Effector memory CD8-positive, alpha-beta T cell (primary cell): ENCODE measurements around the gene CHD5.

ENCODE experiments used
- ATAC-seq: fragments of 150-1000 bp; cut with Tn5 transposase; replicated peaks from 2 replicates; pipeline ENCODE4 v1.10.0; 2021; ENCODE audit warnings: mild to moderate bottlenecking, moderate library complexity
- DNase-seq, 3 experiments: peaks; one replicate each; pipeline ENCODE4 v3.0.0; 2021
- H3K27ac Mint-ChIP-seq, 2 donors: one replicate each; pipeline ENCODE4 v1.8.0; 2022; ENCODE audit warnings: mild to moderate bottlenecking in 2 of 2, mixed read lengths in 2 of 2, moderate library complexity in 2 of 2
- H3K27me3 Mint-ChIP-seq, 2 donors: one replicate each; pipeline ENCODE4 v1.8.0; 2022; ENCODE audit warnings: mixed read lengths in 2 of 2
- H3K36me3 Mint-ChIP-seq: one replicate; pipeline ENCODE4 v1.8.0; 2022; ENCODE audit warnings: mild to moderate bottlenecking, moderate library complexity, mixed read lengths; ENCODE audit not compliant: insufficient read depth
- H3K4me1 Mint-ChIP-seq, 2 donors: one replicate each; pipeline ENCODE4 v1.8.0; 2022; ENCODE audit warnings: low read depth in 2 of 2, mixed read lengths in 2 of 2
- H3K4me3 Mint-ChIP-seq, 2 donors: one replicate each; pipeline ENCODE4 v1.8.0; 2022; ENCODE audit warnings: mild to moderate bottlenecking in 2 of 2, mixed read lengths in 2 of 2, moderate library complexity in 2 of 2
- H3K9me3 Mint-ChIP-seq, 2 donors: one replicate each; pipeline ENCODE4 v1.8.0; 2022; ENCODE audit warnings: mixed read lengths in 2 of 2

The CHD5 gene

GRCh38 chr1:6095511-6096242 lies 84.4 kb downstream of the CHD5 start:
- ATAC-seq (no peak), DNase-seq (no peak)
- Mint-ChIP-seq H3K36me3 (peaks cover 34% of the 10 kb centered on the region), H3K27ac (no peak overlapping the region), H3K9me3 (no peaks in the 10 kb centered on the region), H3K27me3 (no peaks in the 10 kb centered on the region), H3K4me1 (peaks cover 0 to 8% of the 10 kb centered on the region in 2 donors), H3K4me3 (no peak overlapping the region)

- Mint-ChIP-seq H3K4me1 (peaks cover 0 to 8% of the 10 kb centered on the region in 2 donors), H3K4me3 (no peak overlapping the region), H3K27ac (no peak overlapping the region), H3K9me3 (no peaks in the 10 kb centered on the region), H3K27me3 (no peaks in the 10 kb centered on the region), H3K36me3 (peaks cover 40% of the 10 kb centered on the region)
- no peak for DNase-seq
- ATAC-seq = no peak
These were observed 85.2 kb downstream of the CHD5 start for GRCh38 chr1:6094801-6095505.

- Mint-ChIP-seq H3K4me3 (no peak overlapping the region), H3K27me3 (no peaks in the 10 kb centered on the region), H3K4me1 (peaks cover 0 to 8% of the 10 kb centered on the region in 2 donors), H3K36me3 (peaks cover 43% of the 10 kb centered on the region), H3K9me3 (no peaks in the 10 kb centered on the region), H3K27ac (peak overlapping the region in 1 of 2 donors; percentile 69)
- DNase-seq (no peak), ATAC-seq (no peak)
These were observed 85.9 kb downstream of the CHD5 start for GRCh38 chr1:6094246-6094645.

GRCh38 chr1:6093611-6094010 lies 86.5 kb downstream of the CHD5 start:
- Mint-ChIP-seq H3K27ac (peak overlapping the region in 1 of 2 donors; percentile 69), H3K4me1 (peaks cover 0 to 8% of the 10 kb centered on the region in 2 donors), H3K36me3 (peaks cover 48% of the 10 kb centered on the region), H3K27me3 (no peaks in the 10 kb centered on the region), H3K4me3 (no peak overlapping the region), H3K9me3 (no peaks in the 10 kb centered on the region)
- ATAC-seq (no peak), DNase-seq (no peak)

GRCh38 chr1:6093071-6093470 lies 87.0 kb downstream of the CHD5 start:
- Mint-ChIP-seq H3K4me1 (peaks cover 0 to 8% of the 10 kb centered on the region in 2 donors), H3K27ac (no peak overlapping the region), H3K9me3 (no peaks in the 10 kb centered on the region), H3K27me3 (no peaks in the 10 kb centered on the region), H3K36me3 (peaks cover 47% of the 10 kb centered on the region), H3K4me3 (no peak overlapping the region)
- no peak for ATAC-seq
- DNase-seq = no peak

- no peaks in the 10 kb centered on the region for H3K27me3 Mint-ChIP-seq
- no peak overlapping the region for H3K4me3 Mint-ChIP-seq
- no peak for DNase-seq
- peak overlapping the region in 1 of 2 donors; percentile 32 for H3K27ac Mint-ChIP-seq
- no peaks in the 10 kb centered on the region for H3K9me3 Mint-ChIP-seq
- ATAC-seq = no peak
- peaks cover 0 to 4% of the 10 kb centered on the region in 2 donors for H3K4me1 Mint-ChIP-seq
- peaks cover 49% of the 10 kb centered on the region for H3K36me3 Mint-ChIP-seq
These were observed 87.9 kb downstream of the CHD5 start for GRCh38 chr1:6092211-6092610.

- Mint-ChIP-seq H3K9me3 (no peaks in the 10 kb centered on the region), H3K4me1 (peaks cover 0 to 4% of the 10 kb centered on the region in 2 donors), H3K36me3 (peaks cover 53% of the 10 kb centered on the region), H3K27ac (peak overlapping the region in 1 of 2 donors; percentile 32), H3K27me3 (no peaks in the 10 kb centered on the region), H3K4me3 (no peak overlapping the region)
- no peak for DNase-seq
- no peak for ATAC-seq
These were observed 88.4 kb downstream of the CHD5 start for GRCh38 chr1:6091823-6092109.

GRCh38 chr1:6090996-6091822 lies 88.9 kb downstream of the CHD5 start:
- DNase-seq (no peak), ATAC-seq (no peak)
- H3K9me3 Mint-ChIP-seq = no peaks in the 10 kb centered on the region
- H3K4me1 Mint-ChIP-seq = peaks cover 0 to 4% of the 10 kb centered on the region in 2 donors
- H3K36me3 Mint-ChIP-seq = peaks cover 54% of the 10 kb centered on the region
- peak overlapping the region in 1 of 2 donors; percentile 32 for H3K27ac Mint-ChIP-seq
- H3K27me3 Mint-ChIP-seq = no peaks in the 10 kb centered on the region
- H3K4me3 Mint-ChIP-seq = no peak overlapping the region

GRCh38 chr1:6090288-6090687 lies 89.8 kb downstream of the CHD5 start:
- DNase-seq = no peak
- ATAC-seq = no peak
- Mint-ChIP-seq H3K9me3 (no peaks in the 10 kb centered on the region), H3K27ac (no peak overlapping the region), H3K4me1 (peaks cover 0 to 4% of the 10 kb centered on the region in 2 donors), H3K4me3 (no peak overlapping the region), H3K36me3 (peaks cover 56% of the 10 kb centered on the region), H3K27me3 (no peaks in the 10 kb centered on the region)

- Mint-ChIP-seq H3K4me1 (peaks cover 0 to 2% of the 10 kb centered on the region in 2 donors), H3K27ac (no peak overlapping the region), H3K36me3 (peaks cover 52% of the 10 kb centered on the region), H3K27me3 (no peaks in the 10 kb centered on the region), H3K4me3 (no peak overlapping the region), H3K9me3 (no peaks in the 10 kb centered on the region)
- no peak for DNase-seq
- no peak for ATAC-seq
These were observed 91.2 kb downstream of the CHD5 start for GRCh38 chr1:6088956-6089355.

GRCh38 chr1:6087958-6088357 lies 92.2 kb downstream of the CHD5 start:
- H3K36me3 Mint-ChIP-seq = peaks cover 52% of the 10 kb centered on the region
- H3K27me3 Mint-ChIP-seq = no peaks in the 10 kb centered on the region
- H3K9me3 Mint-ChIP-seq = no peaks in the 10 kb centered on the region
- no peaks in the 10 kb centered on the region for H3K4me1 Mint-ChIP-seq
- ATAC-seq (no peak), DNase-seq (no peak)
- H3K4me3 Mint-ChIP-seq = no peak overlapping the region
- H3K27ac Mint-ChIP-seq = peak overlapping the region in 1 of 2 donors; percentile 19

GRCh38 chr1:6087377-6087772 lies 92.7 kb downstream of the CHD5 start:
- H3K27ac Mint-ChIP-seq = peak overlapping the region; percentile 19 to 41
- no peak for DNase-seq
- no peak for ATAC-seq
- H3K36me3 Mint-ChIP-seq = peaks cover 54% of the 10 kb centered on the region
- no peak overlapping the region for H3K4me3 Mint-ChIP-seq
- H3K9me3 Mint-ChIP-seq = no peaks in the 10 kb centered on the region
- H3K4me1 Mint-ChIP-seq = no peaks in the 10 kb centered on the region
- H3K27me3 Mint-ChIP-seq = no peaks in the 10 kb centered on the region

- Mint-ChIP-seq H3K27ac (peak overlapping the region; percentile 19 to 41), H3K9me3 (no peaks in the 10 kb centered on the region), H3K27me3 (no peaks in the 10 kb centered on the region), H3K4me3 (no peak overlapping the region), H3K36me3 (peaks cover 60% of the 10 kb centered on the region), H3K4me1 (no peaks in the 10 kb centered on the region)
- ATAC-seq (no peak), DNase-seq (no peak)
These were observed 93.3 kb downstream of the CHD5 start for GRCh38 chr1:6086762-6087376.
